Liver (tissue), 9 donors: ENCODE results near the gene AFTPH. TPM values are rescaled to one million over a fixed set of nuclear protein-coding genes. Genes with fewer than 3 reads are reported as not detected.

ENCODE experiments used
- DNase-seq: peaks from one replicate; pipeline ENCODE4 v3.0.0-alpha.2; 2017; ENCODE audit warnings: low spot score
- H3K27ac ChIP-seq, 2 donors: one replicate each; pipeline ENCODE4 v1.7.0; 2013; ENCODE audit warnings: inconsistent platforms in 2 of 2, low read length in 2 of 2, control low read depth in 1 of 2, low read depth in 1 of 2, mild to moderate bottlenecking in 1 of 2
- H3K27me3 ChIP-seq, 4 donors: one replicate each; pipeline versions ENCODE4 v1.6.1 to v1.7.0; 2013; ENCODE audit warnings: low read length in 3 of 4, inconsistent platforms in 1 of 4, mild to moderate bottlenecking in 1 of 4, moderate library complexity in 1 of 4; ENCODE audit not compliant: control insufficient read depth in 4 of 4, insufficient read depth in 4 of 4
- H3K36me3 ChIP-seq, 4 donors: one replicate each; pipeline versions ENCODE4 v1.6.1 to v1.7.0; 2013; ENCODE audit warnings: low read length in 3 of 4, mild to moderate bottlenecking in 3 of 4, low read depth in 1 of 4, moderate library complexity in 1 of 4; ENCODE audit not compliant: control insufficient read depth in 4 of 4, insufficient read depth in 3 of 4
- H3K4me1 ChIP-seq, 4 donors: one replicate each; pipeline versions ENCODE4 v1.6.1 to v1.7.0; 2013; ENCODE audit warnings: low read length in 3 of 4, mild to moderate bottlenecking in 3 of 4, moderate library complexity in 1 of 4; ENCODE audit not compliant: control insufficient read depth in 4 of 4, insufficient read depth in 4 of 4
- H3K4me3 ChIP-seq, 3 donors: one replicate each; pipeline versions ENCODE4 v1.6.1 to v1.7.0; 2013; ENCODE audit warnings: low read length in 3 of 3, control low read depth in 1 of 3, low read depth in 1 of 3, mild to moderate bottlenecking in 1 of 3
- H3K9ac ChIP-seq, 2 donors: one replicate each; pipeline ENCODE4 v1.7.0; 2013; ENCODE audit warnings: low read length in 2 of 2, mild to moderate bottlenecking in 2 of 2, moderate library complexity in 2 of 2, control low read depth in 1 of 2, low read depth in 1 of 2
- H3K9me3 ChIP-seq, 4 donors: one replicate each; pipeline versions ENCODE4 v1.6.1 to v1.7.0; 2013; ENCODE audit warnings: low read length in 3 of 4; ENCODE audit not compliant: control insufficient read depth in 4 of 4
- CTCF ChIP-seq: fragments of 150-350 bp; IDR thresholded peaks from 2 replicates; pipeline ENCODE4 v1.5.1; 2017; ENCODE audit warnings: improper control_type of control experiment, low read depth, low read length; ENCODE audit not compliant: missing input control
- EGR1 ChIP-seq, 2 donors: IDR thresholded peaks; 2 replicates each; pipeline ENCODE4 v1.6.1; 2016 to 2018; ENCODE audit warnings: antibody characterized with exemption in 2 of 2, low read depth in 2 of 2
- FOXA1 ChIP-seq: IDR thresholded peaks from 2 replicates; pipeline ENCODE4 v1.6.1; 2016; ENCODE audit warnings: antibody characterized with exemption
- FOXA2 ChIP-seq: IDR thresholded peaks from 2 replicates; pipeline ENCODE4 v1.6.1; 2016; ENCODE audit warnings: antibody characterized with exemption
- GABPA ChIP-seq, 2 donors: IDR thresholded peaks in 1 of 2; conservative IDR thresholded peaks in 1 of 2; 2 replicates each; pipeline ENCODE4 v1.6.1; 2016; ENCODE audit warnings: antibody characterized with exemption in 2 of 2, mild to moderate bottlenecking in 1 of 2, moderate library complexity in 1 of 2
- HNF4A ChIP-seq, 2 donors: conservative IDR thresholded peaks; 2 replicates each; pipeline ENCODE4 v1.6.1; 2016; ENCODE audit warnings: antibody characterized with exemption in 2 of 2, mild to moderate bottlenecking in 2 of 2
- HNF4G ChIP-seq: IDR thresholded peaks from 2 replicates; pipeline ENCODE4 v1.6.1; 2016; ENCODE audit warnings: antibody characterized with exemption
- JUND ChIP-seq, 2 donors: IDR thresholded peaks; 2 replicates each; pipeline ENCODE4 v1.6.1; 2016; ENCODE audit warnings: antibody characterized with exemption in 2 of 2
- NR2F2 ChIP-seq: IDR thresholded peaks from 2 replicates; pipeline ENCODE4 v1.6.1; 2016; ENCODE audit warnings: antibody characterized with exemption
- RAD21 ChIP-seq, 2 donors: IDR thresholded peaks; 2 replicates each; pipeline ENCODE4 v1.6.1; 2016; ENCODE audit warnings: antibody characterized with exemption in 2 of 2, mild to moderate bottlenecking in 2 of 2
- RXRA ChIP-seq, 2 donors: IDR thresholded peaks; 2 replicates each; pipeline ENCODE4 v1.6.1; 2017 to 2018; ENCODE audit warnings: antibody characterized with exemption in 2 of 2, mild to moderate bottlenecking in 1 of 2
- SP1 ChIP-seq: IDR thresholded peaks from 2 replicates; pipeline ENCODE4 v1.6.1; 2018; ENCODE audit warnings: antibody characterized with exemption, mild to moderate bottlenecking
- TAF1 ChIP-seq: conservative IDR thresholded peaks from 2 replicates; pipeline ENCODE4 v1.6.1; 2016; ENCODE audit warnings: antibody characterized with exemption, mild to moderate bottlenecking
- YY1 ChIP-seq: IDR thresholded peaks from 2 replicates; pipeline ENCODE4 v1.6.1; 2016; ENCODE audit warnings: antibody characterized with exemption, mild to moderate bottlenecking
- ZBTB33 ChIP-seq: IDR thresholded peaks from 2 replicates; pipeline ENCODE4 v1.6.1; 2016; ENCODE audit warnings: antibody characterized with exemption
- WGBS: extraction: QIAGEN DNeasy Blood & Tissue Kit; methylation state at CpG from one replicate; pipeline ENCODE4 v1.1.7; 2013; 5-methylcytosine and 5-hydroxymethylcytosine counted together
- polyA plus RNA-seq, 2 donors: library from polyadenylated mRNA; stranded (reverse) in 1 of 2; unstranded in 1 of 2; fragments of 200-250 nt in 1 of 2; fragments of >200 nt in 1 of 2; fragmentation: Nextera tagmentation in 1 of 2; extraction: Ambion mirVana in 1 of 2; gene quantifications; one replicate each; pipeline versions ENCODE4 v1.2.1 to v1.2.3, GENCODE V29; 2013 to 2015
- total RNA-seq, 2 donors: library from RNA; depleted of rRNA; stranded (reverse); fragments of >200 nt; gene quantifications; one replicate each; pipeline ENCODE4 v1.2.3, GENCODE V29; 2014
- TF ChIP-seq, protein P1 (sequence below): IDR thresholded peaks from 2 replicates; pipeline ENCODE4 v1.6.1; 2016; ENCODE audit warnings: antibody characterized with exemption
- TF ChIP-seq, protein P2 (sequence below): IDR thresholded peaks from 2 replicates; pipeline ENCODE4 v1.6.1; 2016; ENCODE audit warnings: antibody characterized with exemption, mild to moderate bottlenecking
- donor health status: healthy.
- donor health status: healthy.
- donor health status: healthy.
- donor health status: healthy.
- donor health status: healthy.

The AFTPH gene
- total and polyA plus RNA-seq, 4 donors = 10.5 to 27.9 (median 20.6) TPM

- Histone ChIP-seq H3K27me3 (no peaks in the 10 kb centered on the region), H3K9me3 (no peaks in the 10 kb centered on the region), H3K4me1 (peaks cover 0 to 25% (median 14%) of the 10 kb centered on the region in 4 donors), H3K4me3 (peak overlapping the region; percentile 53 to 72 (median 71)), H3K9ac (peak overlapping the region; percentile 71 to 78), H3K27ac (peak overlapping the region; percentile 16 to 40), H3K36me3 (no peaks in the 10 kb centered on the region)
- TF ChIP-seq YY1 (no peak), RAD21 (IDR thresholded peaks at IDR 0.05) (no peak), FOXA2 (no peak), CTCF (peak; percentile 63)
- TF ChIP-seq, protein P1, sequence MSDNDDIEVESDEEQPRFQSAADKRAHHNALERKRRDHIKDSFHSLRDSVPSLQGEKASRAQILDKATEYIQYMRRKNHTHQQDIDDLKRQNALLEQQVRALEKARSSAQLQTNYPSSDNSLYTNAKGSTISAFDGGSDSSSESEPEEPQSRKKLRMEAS = no peak
- 3% methylated on average over 74 of the region's 74 CpGs for WGBS
- peak; percentile 79 for DNase-seq
Measured at GRCh38 chr2:64609227-64609941, 85.3 kb downstream of the AFTPH start.

GRCh38 chr2:64609942-64610281 is 85.8 kb downstream of the AFTPH start:
- Histone ChIP-seq H3K27me3 (no peaks in the 10 kb centered on the region), H3K4me3 (peak overlapping the region; percentile 53 to 72 (median 71)), H3K36me3 (no peaks in the 10 kb centered on the region), H3K9me3 (no peaks in the 10 kb centered on the region), H3K27ac (peak overlapping the region; percentile 16 to 40), H3K4me1 (peaks cover 0 to 25% (median 14%) of the 10 kb centered on the region in 4 donors), H3K9ac (peak overlapping the region; percentile 71 to 78)
- no peak for DNase-seq
- TF ChIP-seq SP1 (no peak), RAD21 (IDR thresholded peaks at IDR 0.05) (no peak), EGR1 (IDR thresholded peaks at IDR 0.05; ENCODE audit: low read depth in 2 of 2) (no peak), TAF1 (no peak), ZBTB33 (no peak), NR2F2 (no peak), RXRA (IDR thresholded peaks at IDR 0.05) (no peak), FOXA2 (no peak), YY1 (no peak), GABPA (IDR thresholded peaks at IDR 0.05 in 1 of 2, conservative IDR thresholded peaks at IDR 0.05 in 1 of 2) (no peak), CTCF (no peak), HNF4A (conservative IDR thresholded peaks at IDR 0.05) (no peak), HNF4G (no peak), FOXA1 (no peak), JUND (IDR thresholded peaks at IDR 0.05) (no peak)
- TF ChIP-seq, protein P2, sequence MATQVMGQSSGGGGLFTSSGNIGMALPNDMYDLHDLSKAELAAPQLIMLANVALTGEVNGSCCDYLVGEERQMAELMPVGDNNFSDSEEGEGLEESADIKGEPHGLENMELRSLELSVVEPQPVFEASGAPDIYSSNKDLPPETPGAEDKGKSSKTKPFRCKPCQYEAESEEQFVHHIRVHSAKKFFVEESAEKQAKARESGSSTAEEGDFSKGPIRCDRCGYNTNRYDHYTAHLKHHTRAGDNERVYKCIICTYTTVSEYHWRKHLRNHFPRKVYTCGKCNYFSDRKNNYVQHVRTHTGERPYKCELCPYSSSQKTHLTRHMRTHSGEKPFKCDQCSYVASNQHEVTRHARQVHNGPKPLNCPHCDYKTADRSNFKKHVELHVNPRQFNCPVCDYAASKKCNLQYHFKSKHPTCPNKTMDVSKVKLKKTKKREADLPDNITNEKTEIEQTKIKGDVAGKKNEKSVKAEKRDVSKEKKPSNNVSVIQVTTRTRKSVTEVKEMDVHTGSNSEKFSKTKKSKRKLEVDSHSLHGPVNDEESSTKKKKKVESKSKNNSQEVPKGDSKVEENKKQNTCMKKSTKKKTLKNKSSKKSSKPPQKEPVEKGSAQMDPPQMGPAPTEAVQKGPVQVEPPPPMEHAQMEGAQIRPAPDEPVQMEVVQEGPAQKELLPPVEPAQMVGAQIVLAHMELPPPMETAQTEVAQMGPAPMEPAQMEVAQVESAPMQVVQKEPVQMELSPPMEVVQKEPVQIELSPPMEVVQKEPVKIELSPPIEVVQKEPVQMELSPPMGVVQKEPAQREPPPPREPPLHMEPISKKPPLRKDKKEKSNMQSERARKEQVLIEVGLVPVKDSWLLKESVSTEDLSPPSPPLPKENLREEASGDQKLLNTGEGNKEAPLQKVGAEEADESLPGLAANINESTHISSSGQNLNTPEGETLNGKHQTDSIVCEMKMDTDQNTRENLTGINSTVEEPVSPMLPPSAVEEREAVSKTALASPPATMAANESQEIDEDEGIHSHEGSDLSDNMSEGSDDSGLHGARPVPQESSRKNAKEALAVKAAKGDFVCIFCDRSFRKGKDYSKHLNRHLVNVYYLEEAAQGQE = no peak
- TF ChIP-seq, protein P1 = no peak
- 82% methylated on average over 3 of the region's 3 CpGs for WGBS
